Measurements from ENCODE around the gene MARCKSL1.
"Not testable (repeated sequence)": the region's sequence is repeated elsewhere in the genome, so short reads cannot be mapped to it uniquely, and the experiment has no call there.

The MARCKSL1 gene

GRCh38 chr1:32332290-32333079 lies 3.5 kb downstream of the MARCKSL1 start:
- DNase-seq: no peak

- no peak for DNase-seq
Observed at GRCh38 chr1:32331549-32331948, 4.5 kb downstream of the MARCKSL1 start.

GRCh38 chr1:32330558-32331151 lies 5.4 kb downstream of the MARCKSL1 start:
- no peak for DNase-seq

GRCh38 chr1:32329931-32330466 lies 6.0 kb downstream of the MARCKSL1 start:
- DNase-seq: no peak

- no peak for DNase-seq
Observed at GRCh38 chr1:32327204-32327603, 8.8 kb downstream of the MARCKSL1 start.

- DNase-seq: no peak
Observed at GRCh38 chr1:32321712-32322291, 14.2 kb downstream of the MARCKSL1 start.

- no peak for DNase-seq
Observed at GRCh38 chr1:32318127-32318869, 17.7 kb downstream of the MARCKSL1 start.

- no peak for DNase-seq
Observed at GRCh38 chr1:32316903-32317277, 19.1 kb downstream of the MARCKSL1 start.

GRCh38 chr1:32311709-32312393 lies 24.2 kb downstream of the MARCKSL1 start:
- DNase-seq: no peak

GRCh38 chr1:32309960-32310359 lies 26.1 kb downstream of the MARCKSL1 start:
- no peak for DNase-seq

- DNase-seq: no peak
Observed at GRCh38 chr1:32307324-32307723, 28.7 kb downstream of the MARCKSL1 start.

GRCh38 chr1:32305310-32305709 lies 30.7 kb downstream of the MARCKSL1 start:
- no peak for DNase-seq

GRCh38 chr1:32303997-32304622 lies 31.9 kb downstream of the MARCKSL1 start:
- no peak for DNase-seq

GRCh38 chr1:32303358-32303757 lies 32.7 kb downstream of the MARCKSL1 start:
- DNase-seq: no peak

GRCh38 chr1:32299327-32299726 lies 36.7 kb downstream of the MARCKSL1 start:
- DNase-seq: no peak

- not testable (repeated sequence) for DNase-seq
Observed at GRCh38 chr1:32298211-32298610, 37.8 kb downstream of the MARCKSL1 start.

- DNase-seq: peak; percentile 93
Observed at GRCh38 chr1:32291708-32292538, 44.1 kb downstream of the MARCKSL1 start, which contains the start of gene HDAC1. HDAC1 (plus strand) TSS chr1:32292083; CDS start chr1:32292170, 87 bp downstream.

GRCh38 chr1:32291145-32291707 lies 44.8 kb downstream of the MARCKSL1 start:
- peak; percentile 60 for DNase-seq

- no peak for DNase-seq
Observed at GRCh38 chr1:32289256-32289655, 46.8 kb downstream of the MARCKSL1 start.

GRCh38 chr1:32286763-32287162 lies 49.3 kb downstream of the MARCKSL1 start:
- no peak for DNase-seq

GRCh38 chr1:32285658-32286057 lies 50.4 kb downstream of the MARCKSL1 start:
- no peak for DNase-seq
